UCSD-AML1 (cell line): Measurements from ENCODE around the gene PML.
A peak's percentile ranks its signal among the peaks of the same experiment; 100 is the strongest.

Source experiments
- DNase-seq: peaks from one replicate; lab custom pipeline; 2025; ENCODE audit not compliant: unreplicated experiment; lab: John Stamatoyannopoulos, UW

Gene PML

GRCh38 chr15:73985101-73985873 is 9.2 kb upstream of the PML start:
- no peak for DNase-seq

- DNase-seq, result no peak
These were observed 8.3 kb upstream of the PML start for GRCh38 chr15:73986055-73986775.

GRCh38 chr15:73986776-73987056 is 7.8 kb upstream of the PML start:
- DNase-seq, result no peak

GRCh38 chr15:73987250-73987649 is 7.3 kb upstream of the PML start:
- DNase-seq, result no peak

- no peak for DNase-seq
These were observed 6.7 kb upstream of the PML start for GRCh38 chr15:73987681-73988444.

GRCh38 chr15:73988445-73988969 is 6.0 kb upstream of the PML start:
- no peak for DNase-seq

- DNase-seq, result no peak
These were observed 5.3 kb upstream of the PML start for GRCh38 chr15:73989001-73989798.

- DNase-seq, result no peak
These were observed 4.1 kb upstream of the PML start for GRCh38 chr15:73990250-73991005.

GRCh38 chr15:73991260-73991659 is 3.3 kb upstream of the PML start:
- no peak for DNase-seq

- peak; percentile 97 for DNase-seq
These were observed 2.6 kb upstream of the PML start, which contains the start of gene STOML1 for GRCh38 chr15:73991726-73992593. TSS of gene STOML1 (minus strand) at chr15:73992295. CDS start at chr15:73992223, 72 bp downstream.

GRCh38 chr15:73992594-73992898 is 2.0 kb upstream of the PML start:
- DNase-seq, result no peak

- DNase-seq, result no peak
These were observed 1.1 kb upstream of the PML start for GRCh38 chr15:73993211-73993994.

- DNase-seq, result no peak
These were observed 551 bp downstream of the PML start for GRCh38 chr15:73994912-73995622.

- no peak for DNase-seq
These were observed 1.8 kb downstream of the PML start for GRCh38 chr15:73996267-73996666.

- no peak for DNase-seq
These were observed 2.4 kb downstream of the PML start for GRCh38 chr15:73996939-73997338.

- DNase-seq, result no peak
These were observed 3.5 kb downstream of the PML start for GRCh38 chr15:73997986-73998385.

- no peak for DNase-seq
These were observed 12.5 kb downstream of the PML start for GRCh38 chr15:74006774-74007639.
